ENCODE measurements around the gene HMG20A.

The HMG20A gene

GRCh38 chr15:77518458-77518857, 97.8 kb downstream of the HMG20A start:
- no peak for DNase-seq (ENCODE audit: low read depth)

GRCh38 chr15:77519540-77519939, 98.9 kb downstream of the HMG20A start:
- DNase-seq (ENCODE audit: low read depth), result no peak

- DNase-seq (ENCODE audit: low read depth), result no peak
Measured at GRCh38 chr15:77521206-77521605, 100.5 kb downstream of the HMG20A start.

- no peak for DNase-seq (ENCODE audit: low read depth)
Measured at GRCh38 chr15:77525400-77525811, 104.7 kb downstream of the HMG20A start.

GRCh38 chr15:77525907-77526594, 105.4 kb downstream of the HMG20A start:
- no peak for DNase-seq (ENCODE audit: low read depth)

GRCh38 chr15:77526595-77527163, 106.0 kb downstream of the HMG20A start:
- DNase-seq (ENCODE audit: low read depth), result no peak

- DNase-seq (ENCODE audit: low read depth), result no peak
Measured at GRCh38 chr15:77527164-77527778, 106.6 kb downstream of the HMG20A start.

GRCh38 chr15:77527831-77528231, 107.1 kb downstream of the HMG20A start:
- no peak for DNase-seq (ENCODE audit: low read depth)

GRCh38 chr15:77528290-77528967, 107.7 kb downstream of the HMG20A start:
- DNase-seq (ENCODE audit: low read depth), result no peak

GRCh38 chr15:77528968-77529319, 108.3 kb downstream of the HMG20A start:
- no peak for DNase-seq (ENCODE audit: low read depth)

- no peak for DNase-seq (ENCODE audit: low read depth)
Measured at GRCh38 chr15:77529394-77530159, 108.9 kb downstream of the HMG20A start.

GRCh38 chr15:77530576-77530975, 109.9 kb downstream of the HMG20A start:
- no peak for DNase-seq (ENCODE audit: low read depth)

GRCh38 chr15:77531191-77532000, 110.7 kb downstream of the HMG20A start:
- no peak for DNase-seq (ENCODE audit: low read depth)

GRCh38 chr15:77532067-77532710, 111.5 kb downstream of the HMG20A start:
- DNase-seq (ENCODE audit: low read depth), result no peak

- DNase-seq (ENCODE audit: low read depth), result no peak
Measured at GRCh38 chr15:77532846-77533245, 112.2 kb downstream of the HMG20A start.

GRCh38 chr15:77533578-77534430, 113.1 kb downstream of the HMG20A start:
- no peak for DNase-seq (ENCODE audit: low read depth)
